Large intestine (tissue), 3 donors: ENCODE measurements around the gene DGCR2. TPM values are rescaled to one million over a fixed set of nuclear protein-coding genes. Genes with fewer than 3 reads are reported as not detected.

Experiments
- DNase-seq, 2 donors: peaks; one replicate each; pipeline versions ENCODE4 v3.0.0 to v3.0.0-alpha.2; 2013
- H3K27ac ChIP-seq: one replicate; pipeline ENCODE4 v1.5.1; 2013; ENCODE audit warnings: low read length
- H3K27me3 ChIP-seq: 2 replicates; pipeline ENCODE4 v1.6.1; 2013; ENCODE audit warnings: low read length; ENCODE audit not compliant: control insufficient read depth, insufficient read depth
- H3K36me3 ChIP-seq: 2 replicates; pipeline ENCODE4 v1.6.1; 2013; ENCODE audit warnings: low read length; ENCODE audit not compliant: control insufficient read depth, insufficient read depth
- H3K4me1 ChIP-seq: one replicate; pipeline ENCODE4 v1.6.1; 2013; ENCODE audit warnings: low read length; ENCODE audit not compliant: control insufficient read depth, insufficient read depth
- H3K4me3 ChIP-seq: one replicate; pipeline ENCODE4 v1.5.1; 2013; ENCODE audit warnings: low read length
- H3K9me3 ChIP-seq: one replicate; pipeline ENCODE4 v1.6.1; 2013; ENCODE audit warnings: mild to moderate bottlenecking, low read depth, low read length, moderate library complexity; ENCODE audit not compliant: control insufficient read depth
- WGBS: methylation state at CpG from one replicate; pipeline ENCODE4 v1.1.5; 2013; ENCODE audit warnings: low lambda C conversion rate; ENCODE audit not compliant: insufficient coverage; 5-methylcytosine and 5-hydroxymethylcytosine counted together
- polyA plus RNA-seq: library from polyadenylated mRNA; unstranded; fragments of 120-200 nt; gene quantifications from one replicate; pipeline ENCODE4 v1.2.1, GENCODE V29; 2013

The DGCR2 gene
- polyA plus RNA-seq, 1 donor, result 53.1 TPM

DNA sequence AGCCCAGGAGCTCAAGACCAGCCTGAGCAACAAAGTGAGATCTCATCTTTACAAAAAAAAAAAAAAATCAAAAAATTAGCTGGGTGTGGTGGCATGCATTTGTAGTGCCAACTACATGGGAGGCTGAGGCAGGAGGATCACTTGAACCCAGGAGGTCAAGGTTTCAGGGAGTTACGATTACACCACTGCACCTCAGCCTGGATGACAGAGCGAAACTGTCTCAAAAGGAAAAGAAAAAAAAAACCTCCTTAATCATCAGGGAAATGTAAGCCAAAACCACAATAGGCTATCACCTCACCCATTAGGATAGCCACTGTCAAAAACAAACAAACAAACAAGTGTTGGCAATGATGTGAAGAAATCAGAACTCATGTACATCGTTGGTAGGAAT lies 13.4 kb downstream of the DGCR2 start:
- no peaks in the 10 kb centered on the region for H3K9me3 ChIP-seq
- peaks cover 18% of the 10 kb centered on the region for H3K36me3 ChIP-seq
- no CpG with 5 or more reads among the region's 3 CpGs for WGBS
- no peak for DNase-seq
- peak overlapping the region; percentile 72 for H3K27ac ChIP-seq
- no peak overlapping the region for H3K4me3 ChIP-seq
- peaks cover 8% of the 10 kb centered on the region for H3K4me1 ChIP-seq
- H3K27me3 ChIP-seq, result no peaks in the 10 kb centered on the region

DNA sequence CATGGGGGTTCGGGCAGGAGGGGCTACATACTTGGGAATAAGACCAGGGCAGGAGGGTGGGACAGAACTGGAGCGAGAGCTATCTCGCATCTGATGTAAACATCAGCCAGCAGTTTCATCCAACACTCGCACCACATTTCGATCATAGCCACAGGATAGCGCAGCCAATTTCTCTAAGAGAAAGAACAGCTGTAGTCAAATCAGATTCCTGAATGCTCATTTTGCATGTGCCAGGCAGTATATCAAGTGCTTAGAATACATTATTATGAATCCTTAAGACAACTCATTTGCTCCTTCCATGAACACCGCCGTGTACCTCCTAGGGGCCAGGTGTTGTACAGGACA lies 14.5 kb downstream of the DGCR2 start:
- H3K27ac ChIP-seq, result no peak overlapping the region
- WGBS, result no CpG with 5 or more reads among the region's 8 CpGs
- no peak for DNase-seq

DNA sequence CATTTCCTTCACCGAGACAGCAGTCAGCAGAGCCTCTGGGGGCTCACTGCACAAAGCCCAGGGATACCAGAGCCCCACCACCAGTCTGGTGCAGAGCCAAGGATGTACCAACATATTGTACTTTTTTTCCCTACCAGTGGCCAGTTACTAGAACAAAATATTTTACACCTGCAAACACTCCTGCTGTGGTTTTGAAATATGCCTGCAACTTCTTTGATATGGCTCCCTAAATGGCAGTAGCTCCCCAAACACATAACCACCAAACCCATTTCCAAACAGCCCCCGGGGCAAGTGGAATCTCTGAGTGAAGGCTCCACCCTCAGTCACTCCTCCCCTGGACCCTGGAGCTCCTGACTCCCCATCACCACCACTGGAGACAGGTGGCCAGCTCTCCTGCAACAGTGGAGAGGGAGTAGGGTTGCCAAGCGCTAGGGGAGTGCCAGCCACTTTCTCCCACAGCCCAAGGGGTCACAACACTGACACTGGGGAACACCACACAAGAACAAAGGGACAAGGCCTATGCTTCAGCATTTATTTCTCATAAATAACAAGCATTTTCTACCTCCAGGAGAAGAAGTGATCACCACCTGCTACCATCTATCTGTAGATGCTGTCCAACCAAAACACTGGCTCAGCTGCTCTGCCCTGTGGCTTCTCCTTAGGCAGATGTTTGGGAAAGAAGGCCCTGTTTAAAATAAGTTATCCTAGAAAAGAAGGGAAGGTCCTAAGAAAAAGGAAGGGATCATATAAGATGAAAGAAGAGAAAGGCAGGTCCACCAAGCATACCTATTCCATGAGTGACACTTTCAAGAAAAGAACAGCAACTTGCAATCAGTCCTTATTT lies 15.1 kb downstream of the DGCR2 start:
- Histone ChIP-seq H3K27me3 (no peaks in the 10 kb centered on the region), H3K4me1 (peaks cover 8% of the 10 kb centered on the region), H3K36me3 (peaks cover 13% of the 10 kb centered on the region), H3K9me3 (no peaks in the 10 kb centered on the region), H3K27ac (no peak overlapping the region), H3K4me3 (no peak overlapping the region)
- no CpG with 5 or more reads among the region's 3 CpGs for WGBS
- no peak for DNase-seq

More for the DNA sequence above, 14.5 kb downstream of the DGCR2 start:
- no peaks in the 10 kb centered on the region for H3K9me3 ChIP-seq
- peaks cover 8% of the 10 kb centered on the region for H3K4me1 ChIP-seq
- H3K4me3 ChIP-seq, result no peak overlapping the region
- H3K36me3 ChIP-seq, result peaks cover 14% of the 10 kb centered on the region
- no peaks in the 10 kb centered on the region for H3K27me3 ChIP-seq

DNA sequence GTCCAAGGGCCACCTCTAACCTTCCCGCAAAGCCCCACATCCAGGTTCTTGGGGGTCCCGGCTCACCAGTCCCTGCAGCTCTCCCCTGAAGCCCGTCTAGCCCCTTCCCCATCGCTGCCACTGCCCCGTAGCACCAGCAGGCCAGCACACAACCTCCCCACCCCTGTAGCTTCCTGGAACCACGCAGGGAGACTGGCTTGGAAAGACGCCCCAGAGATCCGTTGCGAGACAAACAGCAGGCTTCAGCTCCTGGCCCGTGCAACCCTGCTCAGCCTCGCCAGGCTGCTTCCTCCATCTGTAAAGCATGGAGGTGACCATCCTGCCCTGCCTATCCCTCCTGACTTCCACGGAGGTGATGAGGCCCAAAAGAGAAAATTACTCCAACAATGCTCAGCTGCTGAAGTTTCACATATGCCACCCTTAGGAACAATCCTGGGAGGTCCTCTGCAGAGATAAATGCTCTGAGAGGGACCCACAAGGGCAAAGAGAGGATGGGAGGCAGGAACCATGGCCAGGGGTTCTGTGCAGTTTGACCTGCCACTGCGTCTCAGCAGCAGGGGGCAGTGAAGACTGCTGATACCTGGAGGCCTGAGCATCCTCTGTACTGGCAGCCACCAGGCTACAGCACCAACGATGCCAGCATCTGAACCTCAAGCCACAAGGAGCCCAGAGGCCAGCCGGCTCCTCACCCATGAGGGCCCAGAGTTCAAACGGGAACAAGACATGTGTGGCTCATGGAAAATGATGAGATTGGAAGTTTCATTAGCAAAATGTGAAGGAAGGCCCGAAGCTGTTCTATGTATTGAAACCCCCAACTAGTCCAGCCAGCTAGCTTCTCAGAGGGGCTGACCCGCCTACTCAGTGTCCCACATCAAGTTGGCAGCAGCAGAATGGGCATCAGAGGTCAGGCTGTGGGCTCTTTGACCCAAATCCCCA lies 16.1 kb downstream of the DGCR2 start:
- DNase-seq, result no peak

DNA sequence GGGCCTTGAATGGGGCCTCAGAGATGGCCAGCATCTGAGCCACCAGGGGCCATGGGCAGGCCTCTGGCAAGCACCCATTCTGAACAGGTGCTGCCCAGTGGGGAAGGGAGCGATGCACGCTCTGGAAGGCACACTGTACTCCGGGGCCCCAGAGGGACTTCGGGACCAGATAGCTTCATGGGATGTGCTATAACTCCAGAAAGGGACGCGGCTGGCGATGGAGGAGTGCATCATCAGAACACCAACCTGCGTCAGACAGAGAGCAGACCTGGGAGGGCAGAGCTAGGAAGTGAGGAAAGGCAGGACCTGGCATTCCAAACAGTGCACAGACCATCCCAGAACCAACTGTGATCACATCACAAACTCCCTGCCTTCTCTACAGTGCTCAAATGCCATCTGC lies 16.8 kb downstream of the DGCR2 start:
- Histone ChIP-seq H3K36me3 (peaks cover 10% of the 10 kb centered on the region), H3K27ac (no peak overlapping the region), H3K27me3 (no peaks in the 10 kb centered on the region), H3K4me1 (peaks cover 8% of the 10 kb centered on the region), H3K9me3 (no peaks in the 10 kb centered on the region), H3K4me3 (no peak overlapping the region)
- DNase-seq, result no peak
- WGBS, result 90% methylated on average over 2 of the region's 8 CpGs

More for the DNA sequence above, 16.1 kb downstream of the DGCR2 start:
- Histone ChIP-seq H3K27me3 (no peaks in the 10 kb centered on the region), H3K4me1 (peaks cover 8% of the 10 kb centered on the region), H3K27ac (no peak overlapping the region), H3K36me3 (peaks cover 10% of the 10 kb centered on the region), H3K9me3 (no peaks in the 10 kb centered on the region), H3K4me3 (no peak overlapping the region)
- WGBS, result no CpG with 5 or more reads among the region's 18 CpGs

DNA sequence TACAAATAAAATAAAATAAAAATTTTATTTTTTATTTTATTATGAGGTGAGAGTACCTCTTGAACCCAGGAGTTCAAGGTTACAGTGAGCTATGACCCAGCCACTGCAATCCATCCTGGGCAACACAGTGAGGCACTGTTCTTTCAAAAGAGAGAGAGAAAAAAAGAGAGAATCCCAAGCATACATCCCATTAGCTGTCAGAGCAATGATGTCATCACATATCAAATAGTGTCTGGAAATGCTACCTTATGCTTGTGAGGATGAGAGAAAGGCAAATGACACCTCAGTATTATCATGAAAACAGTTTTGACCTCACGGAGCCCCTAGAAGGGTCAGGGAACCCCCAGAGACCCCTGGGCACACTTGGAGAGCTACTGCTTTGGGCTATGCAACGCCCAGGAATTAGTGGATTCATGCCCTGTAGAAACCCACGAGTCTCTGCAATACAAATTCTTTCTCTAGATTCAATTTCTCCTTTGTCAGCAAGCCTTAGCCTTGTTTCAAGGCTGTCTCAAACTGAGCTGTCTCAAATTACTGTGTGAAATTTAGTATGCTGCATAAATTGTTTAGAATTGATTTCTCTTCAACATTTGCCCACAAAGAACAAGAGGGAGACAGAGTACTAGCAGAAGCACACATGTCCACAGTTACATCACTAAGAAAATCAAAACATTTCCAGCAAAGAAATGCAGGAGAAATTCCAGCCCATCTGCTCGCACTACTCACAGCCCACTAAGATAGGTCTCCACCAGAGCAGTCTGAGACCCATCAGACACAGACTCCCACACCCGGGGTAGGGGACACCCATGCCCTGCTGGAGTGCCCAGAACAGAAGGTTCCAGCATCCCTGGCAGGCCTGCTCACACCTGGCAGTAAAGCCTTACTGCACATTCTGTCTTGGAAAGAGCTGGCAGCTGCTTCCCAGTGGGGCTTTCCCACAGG lies 18.1 kb downstream of the DGCR2 start:
- Histone ChIP-seq H3K36me3 (peaks cover 10% of the 10 kb centered on the region), H3K4me1 (no peaks in the 10 kb centered on the region), H3K27ac (no peak overlapping the region), H3K27me3 (no peaks in the 10 kb centered on the region), H3K9me3 (no peaks in the 10 kb centered on the region), H3K4me3 (no peak overlapping the region)
- no CpG with 5 or more reads among the region's 5 CpGs for WGBS
- DNase-seq, result no peak

DNA sequence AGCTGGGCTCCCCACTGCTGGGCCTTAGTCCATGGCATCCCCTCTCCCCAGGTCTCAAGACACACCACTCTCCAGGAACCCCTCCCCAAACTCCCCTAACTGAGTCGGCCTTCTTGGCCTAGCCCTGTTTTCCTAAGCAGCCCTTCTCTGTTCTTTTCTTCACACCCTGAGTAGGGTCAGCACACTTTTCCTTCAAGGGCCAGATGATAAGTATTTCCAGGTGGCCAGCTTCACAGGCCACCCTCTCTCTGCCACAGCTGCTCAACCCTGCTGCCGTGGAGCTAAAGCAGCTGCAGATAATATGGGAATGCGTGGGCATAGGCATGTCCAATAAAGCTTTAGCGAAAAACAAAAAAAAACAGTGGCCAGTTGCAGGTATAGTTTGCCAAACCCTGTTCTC lies 24.1 kb downstream of the DGCR2 start:
- no CpG with 5 or more reads among the region's 4 CpGs for WGBS

DNA sequence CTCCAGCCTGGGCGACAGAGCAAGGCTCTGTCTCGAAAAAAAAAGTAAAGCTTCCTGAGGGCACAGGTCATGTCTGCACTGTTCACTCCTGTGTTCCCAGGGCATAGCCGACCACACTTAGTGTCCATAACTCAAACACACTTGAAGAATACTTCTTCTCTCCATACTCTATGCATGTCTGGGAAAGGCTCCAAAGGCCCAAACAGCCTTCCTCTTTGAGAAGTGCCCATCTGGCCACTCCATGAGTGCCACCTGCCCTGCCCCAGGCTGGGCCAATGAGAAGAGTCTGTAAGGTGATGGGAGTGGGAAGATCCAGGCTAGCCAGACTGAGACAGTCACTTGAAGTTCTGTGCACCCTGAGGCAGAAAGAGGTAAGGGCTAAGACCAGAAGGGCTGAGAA lies 24.7 kb downstream of the DGCR2 start:
- Histone ChIP-seq H3K4me3 (no peak overlapping the region), H3K9me3 (no peaks in the 10 kb centered on the region), H3K27me3 (no peaks in the 10 kb centered on the region), H3K36me3 (peaks cover 4% of the 10 kb centered on the region), H3K4me1 (no peaks in the 10 kb centered on the region), H3K27ac (no peak overlapping the region)
- WGBS, result no CpG with 5 or more reads among the region's 3 CpGs
- DNase-seq, result no peak

More for the DNA sequence above, 24.1 kb downstream of the DGCR2 start:
- Histone ChIP-seq H3K9me3 (no peaks in the 10 kb centered on the region), H3K4me3 (no peak overlapping the region), H3K36me3 (peaks cover 4% of the 10 kb centered on the region), H3K4me1 (no peaks in the 10 kb centered on the region), H3K27ac (no peak overlapping the region), H3K27me3 (no peaks in the 10 kb centered on the region)
- no peak for DNase-seq

DNA sequence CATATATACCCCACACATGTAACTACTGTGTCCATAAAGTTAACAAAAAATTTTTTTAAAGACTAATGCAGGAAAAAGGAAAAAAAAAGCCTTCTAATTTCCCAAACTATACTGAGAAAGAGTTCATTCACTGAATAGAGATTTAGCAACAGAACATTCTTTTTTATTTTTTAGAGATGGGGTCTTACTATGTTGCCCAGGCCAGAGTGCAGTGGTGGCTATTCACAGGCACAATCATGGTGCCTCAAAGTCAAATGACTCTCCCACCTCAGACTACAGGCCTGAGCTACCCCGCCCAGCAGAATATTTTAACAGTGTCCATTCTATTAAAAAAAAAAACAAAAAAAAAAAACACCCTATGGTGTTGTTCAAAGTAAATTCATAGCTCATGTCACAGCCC lies 25.7 kb downstream of the DGCR2 start:
- H3K9me3 ChIP-seq, result no peaks in the 10 kb centered on the region
- WGBS, result no CpG with 5 or more reads among the region's 1 CpG
- no peak overlapping the region for H3K27ac ChIP-seq
- H3K36me3 ChIP-seq, result peaks cover 4% of the 10 kb centered on the region
- no peak for DNase-seq
- no peaks in the 10 kb centered on the region for H3K27me3 ChIP-seq
- H3K4me3 ChIP-seq, result no peak overlapping the region
- no peaks in the 10 kb centered on the region for H3K4me1 ChIP-seq
